Cardiac fibroblast (primary cell): ENCODE results near the gene PGAP2.

Experiments
- DNase-seq, 2 donors: peaks; one replicate each; pipeline versions ENCODE4 v3.0.0 to v3.0.0-alpha.2; 2010; ENCODE audit warnings: low read depth in 2 of 2
- H3K4me3 ChIP-seq, 2 donors: replicated peaks in 1 of 2; 1 replicate in 1 of 2; 2 replicates in 1 of 2; pipeline ENCODE4 v1.5.1; 2011; ENCODE audit warnings: low read depth in 2 of 2, low read length in 2 of 2, mild to moderate bottlenecking in 2 of 2, moderate library complexity in 1 of 2
- CTCF ChIP-seq: IDR thresholded peaks from one replicate; pipeline ENCODE4 v1.5.1; 2011; ENCODE audit warnings: low read depth, mild to moderate bottlenecking, low read length, inconsistent platforms

PGAP2 gene

GRCh38 chr11:3796801-3797328, 11.5 kb upstream of the PGAP2 start:
- TF ChIP-seq CTCF, result no peak

GRCh38 chr11:3797329-3798090, 10.8 kb upstream of the PGAP2 start, which contains the start of gene NUP98:
Gene NUP98, minus strand, starts transcription at chr11:3797554. Its CDS starts 15,437 bp downstream, at chr11:3782117.
- peak; percentile 100 for DNase-seq
- peak within 1 kb of the TSS; percentile 76 to 91 for H3K4me3 ChIP-seq
- no peak for TF ChIP-seq CTCF

More at GRCh38 chr11:3796801-3797328, 11.5 kb upstream of the PGAP2 start:
- H3K4me3 ChIP-seq, result peak overlapping the region; percentile 76 to 91
- no peak for DNase-seq

DNA sequence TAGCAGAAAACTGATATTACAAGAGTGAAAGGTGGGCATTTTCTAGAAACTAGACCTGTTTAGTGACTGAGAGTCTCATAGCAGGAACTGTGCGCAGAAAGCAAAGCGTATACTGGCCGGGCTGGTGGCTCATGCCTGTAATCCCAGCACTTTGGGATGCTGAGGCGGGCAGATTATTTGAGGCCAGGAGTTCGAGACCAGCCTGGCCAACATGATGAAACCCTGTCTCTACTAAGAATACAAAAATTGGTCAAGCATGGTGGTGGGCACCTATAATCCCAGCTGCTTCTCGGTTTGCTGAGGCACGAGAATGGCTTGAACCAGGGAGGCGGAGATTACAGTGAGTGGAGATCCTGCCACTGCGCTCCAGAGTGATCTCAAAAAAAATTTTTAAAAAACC, 9.2 kb upstream of the PGAP2 start:
- no peak overlapping the region for H3K4me3 ChIP-seq
- no peak for DNase-seq
- TF ChIP-seq CTCF, result no peak

GRCh38 chr11:3799873-3800272, 8.5 kb upstream of the PGAP2 start:
- no peak overlapping the region for H3K4me3 ChIP-seq

GRCh38 chr11:3802011-3802790, 6.2 kb upstream of the PGAP2 start:
- TF ChIP-seq CTCF, result no peak
- DNase-seq, result peak; percentile 33 to 61
- H3K4me3 ChIP-seq, result no peak overlapping the region

More at GRCh38 chr11:3799873-3800272, 8.5 kb upstream of the PGAP2 start:
- TF ChIP-seq CTCF, result no peak
- DNase-seq, result no peak

GRCh38 chr11:3803726-3804495, 4.4 kb upstream of the PGAP2 start:
- H3K4me3 ChIP-seq, result no peak overlapping the region
- no peak for TF ChIP-seq CTCF
- peak in 1 of 2 donors; percentile 45 for DNase-seq
